Stimulated activated CD4-positive, alpha-beta T cell treated with anti-CD3 and anti-CD28 coated beads, Interleukin-4, amount 100 ng/mL, for 48 hours (primary cell): Measurements from ENCODE around the gene TNFSF13.

Experiments
- DNase-seq, 2 donors: peaks; one replicate each; pipeline ENCODE4 v3.0.0-alpha.2; 2020; ENCODE audit warnings: low read depth in 2 of 2

Gene TNFSF13

GRCh38 chr17:7552621-7553051, 5.9 kb upstream of the TNFSF13 start:
- no peak for DNase-seq

GRCh38 chr17:7553356-7553755, 5.2 kb upstream of the TNFSF13 start:
- no peak for DNase-seq

GRCh38 chr17:7555320-7555948, 3.1 kb upstream of the TNFSF13 start:
- DNase-seq, result no peak

GRCh38 chr17:7556627-7557026, 1.9 kb upstream of the TNFSF13 start:
- DNase-seq, result no peak

- no peak for DNase-seq
Measured at GRCh38 chr17:7557147-7557764, 1.3 kb upstream of the TNFSF13 start.

GRCh38 chr17:7557775-7558543, 591 bp upstream of the TNFSF13 start:
- no peak for DNase-seq

- no peak for DNase-seq
Measured at GRCh38 chr17:7559320-7560171, 996 bp downstream of the TNFSF13 start.

GRCh38 chr17:7560172-7561027, 1.9 kb downstream of the TNFSF13 start:
- DNase-seq, result peak in 1 of 2 donors; percentile 61

- peak; percentile 83 for DNase-seq
Measured at GRCh38 chr17:7561028-7561575, 2.6 kb downstream of the TNFSF13 start.

GRCh38 chr17:7561589-7562207, 3.1 kb downstream of the TNFSF13 start, which contains the start of gene SENP3:
TSS of gene SENP3 (plus strand) at chr17:7561919. CDS start at chr17:7563077, 1,158 bp downstream.
- peak; percentile 86 to 90 for DNase-seq

GRCh38 chr17:7562208-7562605, 3.7 kb downstream of the TNFSF13 start:
- no peak for DNase-seq

GRCh38 chr17:7563115-7563869, 4.7 kb downstream of the TNFSF13 start:
- no peak for DNase-seq

GRCh38 chr17:7569571-7569970, 11.0 kb downstream of the TNFSF13 start:
- DNase-seq, result no peak

- no peak for DNase-seq
Measured at GRCh38 chr17:7570351-7570750, 11.8 kb downstream of the TNFSF13 start.

- DNase-seq, result peak in 1 of 2 donors; percentile 97
Measured at GRCh38 chr17:7572338-7572587, 13.7 kb downstream of the TNFSF13 start.

GRCh38 chr17:7572588-7573323, 14.2 kb downstream of the TNFSF13 start:
- DNase-seq, result peak in 1 of 2 donors; percentile 98

GRCh38 chr17:7573324-7574080, 15.0 kb downstream of the TNFSF13 start:
- peak; percentile 87 to 88 for DNase-seq
